ENCODE data around the gene OTOG. TPM values are rescaled to one million over a fixed set of nuclear protein-coding genes. Genes with fewer than 3 reads are reported as not detected.

OTOG gene
- total RNA-seq, 4 donors from 2014 or later: not detected

DNA sequence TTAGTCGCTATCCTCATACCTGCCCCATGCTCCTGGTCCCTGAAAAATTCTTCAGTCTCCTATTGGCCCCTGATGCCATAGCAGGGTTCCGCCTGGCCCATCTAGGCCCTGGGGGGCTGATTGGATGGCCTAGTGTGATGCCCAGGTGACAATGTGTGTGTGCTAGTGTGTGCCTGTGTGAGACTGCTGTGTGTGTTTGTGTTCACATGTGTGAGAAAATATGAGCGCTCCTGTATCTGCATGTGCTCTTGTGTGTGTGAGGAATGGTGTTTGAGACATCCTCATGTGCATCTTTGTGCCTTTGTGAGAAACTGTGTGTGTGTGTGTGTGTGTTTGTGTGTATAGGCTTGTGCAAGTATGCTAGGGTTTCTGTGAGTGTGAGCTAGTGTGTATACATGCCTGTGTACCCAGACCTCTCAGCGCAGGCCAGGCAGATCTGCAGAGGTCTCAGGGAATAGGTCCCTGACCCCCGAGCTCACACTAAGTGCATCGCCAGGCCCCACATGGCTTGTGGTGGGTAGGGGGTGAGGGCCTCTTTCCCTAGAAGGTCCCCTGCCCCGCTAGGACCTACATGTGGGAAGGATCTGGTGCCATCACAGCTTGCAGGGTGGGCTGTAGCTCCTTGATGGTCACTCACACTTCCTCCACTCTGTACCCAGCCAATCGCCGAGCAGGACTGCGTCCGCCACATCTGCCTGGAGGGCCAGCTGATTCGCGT lies 64.6 kb downstream of the OTOG start:
- TF ChIP-seq, protein P1, sequence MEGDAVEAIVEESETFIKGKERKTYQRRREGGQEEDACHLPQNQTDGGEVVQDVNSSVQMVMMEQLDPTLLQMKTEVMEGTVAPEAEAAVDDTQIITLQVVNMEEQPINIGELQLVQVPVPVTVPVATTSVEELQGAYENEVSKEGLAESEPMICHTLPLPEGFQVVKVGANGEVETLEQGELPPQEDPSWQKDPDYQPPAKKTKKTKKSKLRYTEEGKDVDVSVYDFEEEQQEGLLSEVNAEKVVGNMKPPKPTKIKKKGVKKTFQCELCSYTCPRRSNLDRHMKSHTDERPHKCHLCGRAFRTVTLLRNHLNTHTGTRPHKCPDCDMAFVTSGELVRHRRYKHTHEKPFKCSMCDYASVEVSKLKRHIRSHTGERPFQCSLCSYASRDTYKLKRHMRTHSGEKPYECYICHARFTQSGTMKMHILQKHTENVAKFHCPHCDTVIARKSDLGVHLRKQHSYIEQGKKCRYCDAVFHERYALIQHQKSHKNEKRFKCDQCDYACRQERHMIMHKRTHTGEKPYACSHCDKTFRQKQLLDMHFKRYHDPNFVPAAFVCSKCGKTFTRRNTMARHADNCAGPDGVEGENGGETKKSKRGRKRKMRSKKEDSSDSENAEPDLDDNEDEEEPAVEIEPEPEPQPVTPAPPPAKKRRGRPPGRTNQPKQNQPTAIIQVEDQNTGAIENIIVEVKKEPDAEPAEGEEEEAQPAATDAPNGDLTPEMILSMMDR (IDR thresholded peaks at IDR 0.05; ENCODE audit: low read depth): no peak

GRCh38 chr11:17612221-17613188 lies 65.4 kb downstream of the OTOG start:
- TF ChIP-seq, protein P1 (IDR thresholded peaks at IDR 0.05; ENCODE audit: low read depth): no peak

GRCh38 chr11:17613428-17613962 lies 66.4 kb downstream of the OTOG start:
- TF ChIP-seq, protein P1 (IDR thresholded peaks at IDR 0.05; ENCODE audit: low read depth): no peak

- TF ChIP-seq, protein P1 (IDR thresholded peaks at IDR 0.05; ENCODE audit: low read depth): no peak
These were observed 66.9 kb downstream of the OTOG start for GRCh38 chr11:17613983-17614382.

DNA sequence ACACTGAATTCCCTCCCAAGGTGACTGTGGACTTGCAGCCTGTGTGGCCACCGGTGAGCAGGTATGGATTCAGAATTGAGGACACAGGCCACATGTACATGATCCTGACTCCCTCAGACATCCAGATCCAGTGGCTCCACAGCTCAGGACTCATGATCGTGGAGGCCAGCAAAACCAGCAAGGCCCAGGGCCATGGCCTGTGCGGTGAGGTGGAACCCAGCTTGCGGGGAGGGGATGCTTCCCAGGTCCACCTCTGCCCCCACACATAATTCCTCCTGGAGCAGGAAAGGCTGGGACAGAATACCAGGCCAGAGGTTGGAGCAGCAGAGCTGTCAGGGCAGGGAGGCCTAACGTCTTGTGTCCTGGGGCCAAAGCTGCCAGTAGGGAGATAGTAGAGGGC lies 82.1 kb downstream of the OTOG start:
- TF ChIP-seq, protein P1 (IDR thresholded peaks at IDR 0.05; ENCODE audit: low read depth): no peak

- TF ChIP-seq, protein P1 (IDR thresholded peaks at IDR 0.05; ENCODE audit: low read depth): no peak
These were observed 83.9 kb downstream of the OTOG start for GRCh38 chr11:17630936-17631335.

Data from subcutaneous adipose tissue (tissue), 4 donors.